HEK293 (cell line): Measurements from ENCODE around the gene DNASE1.

ENCODE experiments used
- CTCF ChIA-PET: fragments of 350-600 bp; formaldehyde crosslinking; extraction: SDS; loops from one replicate; lab custom pipeline; 2021; ENCODE audit warnings: antibody characterized with exemption; lab: Yijun Ruan, JAX
- POLR2A ChIA-PET: fragments of 300-600 bp; formaldehyde crosslinking; extraction: SDS; loops from one replicate; lab custom pipeline; 2020; ENCODE audit warnings: antibody characterized with exemption, inconsistent platforms; lab: Yijun Ruan, JAX
- H3K27ac ChIP-seq: fragments of 200-500 bp; sonication (Bioruptor generic); 2 replicates; pipeline ENCODE4 v1.5.1; 2014; ENCODE audit warnings: low read depth, low read length, control low read depth, inconsistent platforms; ENCODE audit errors: extremely low read depth
- H3K36me3 ChIP-seq, 2 experiments: fragments of 200-500 bp in 1 of 2; sonication (Bioruptor generic) in 1 of 2; 1 replicate in 1 of 2; 2 replicates in 1 of 2; pipeline ENCODE4 v1.5.1; 2014 to 2017; ENCODE audit warnings: inconsistent platforms in 2 of 2, low read length in 2 of 2; ENCODE audit not compliant: control insufficient read depth in 2 of 2, insufficient read depth in 1 of 2
- H3K4me1 ChIP-seq: fragments of 200-500 bp; sonication (Bioruptor generic); 2 replicates; pipeline ENCODE4 v1.5.1; 2014; ENCODE audit warnings: mild to moderate bottlenecking, low read length, inconsistent platforms; ENCODE audit not compliant: control insufficient read depth, insufficient read depth
- H3K4me3 ChIP-seq: 2 replicates; pipeline ENCODE4 v1.5.1; 2011; ENCODE audit warnings: low read depth, mild to moderate bottlenecking, control low read depth, low read length, moderate library complexity
- H3K9me3 ChIP-seq: fragments of 200-500 bp; sonication (Bioruptor generic); 2 replicates; pipeline ENCODE4 v1.5.1; 2014; ENCODE audit warnings: low read depth, low read length, inconsistent platforms; ENCODE audit not compliant: control insufficient read depth, insufficient read depth
- KLF1 ChIP-seq: fragments of 450-650 bp; formaldehyde crosslinking; IDR thresholded peaks from 2 replicates; pipeline ENCODE4 v1.5.1; 2016; ENCODE audit warnings: missing biosample characterization, missing genetic modification characterization
- KLF9 ChIP-seq: fragments of 450-650 bp; formaldehyde crosslinking; IDR thresholded peaks from 2 replicates; pipeline ENCODE4 v1.5.1; 2016; ENCODE audit warnings: missing biosample characterization, missing genetic modification characterization, low read depth
- SP3 ChIP-seq: fragments of 450-650 bp; formaldehyde crosslinking; IDR thresholded peaks from 2 replicates; pipeline ENCODE4 v1.5.1; 2016; ENCODE audit warnings: missing biosample characterization, missing genetic modification characterization
- TRIM28 ChIP-seq: IDR thresholded peaks from 2 replicates; pipeline ENCODE4 v1.6.1; 2011; ENCODE audit warnings: low read length, control low read depth, borderline replicate concordance
- ZBTB17 ChIP-seq: fragments of 450-650 bp; formaldehyde crosslinking; IDR thresholded peaks from 2 replicates; pipeline ENCODE4 v1.5.1; 2016; ENCODE audit warnings: missing biosample characterization, missing genetic modification characterization
- ZNF121 ChIP-seq: fragments of 450-650 bp; formaldehyde crosslinking; IDR thresholded peaks from 2 replicates; pipeline ENCODE4 v1.5.1; 2016; ENCODE audit warnings: missing biosample characterization, missing genetic modification characterization
- ZNF18 ChIP-seq: fragments of 450-650 bp; formaldehyde crosslinking; IDR thresholded peaks from 2 replicates; pipeline ENCODE4 v1.5.1; 2016; ENCODE audit warnings: missing biosample characterization, missing genetic modification characterization
- ZNF274 ChIP-seq, 2 experiments: fragments of 200-500 bp in 1 of 2; fragments of 450-650 bp in 1 of 2; sonication (Bioruptor generic) in 1 of 2; formaldehyde crosslinking in 1 of 2; IDR thresholded peaks; 2 replicates each; pipeline versions ENCODE4 v1.5.1 to v1.6.1; 2014 to 2016; ENCODE audit warnings: borderline replicate concordance in 1 of 2, inconsistent platforms in 1 of 2, low read length in 1 of 2, missing biosample characterization in 1 of 2, missing genetic modification characterization in 1 of 2
- ZNF354C ChIP-seq: fragments of 450-650 bp; formaldehyde crosslinking; IDR thresholded peaks from 2 replicates; pipeline ENCODE4 v1.5.1; 2016; ENCODE audit warnings: missing biosample characterization, missing genetic modification characterization, low read depth, borderline replicate concordance
- ZNF391 ChIP-seq: fragments of 450-650 bp; formaldehyde crosslinking; IDR thresholded peaks from 2 replicates; pipeline ENCODE4 v1.5.1; 2016; ENCODE audit warnings: low read depth, missing biosample characterization, missing genetic modification characterization, borderline replicate concordance
- ZNF433 ChIP-seq: fragments of 450-650 bp; formaldehyde crosslinking; IDR thresholded peaks from 2 replicates; pipeline ENCODE4 v1.5.1; 2016; ENCODE audit warnings: missing biosample characterization, missing genetic modification characterization, low read depth
- ZNF555 ChIP-seq: fragments of 450-650 bp; formaldehyde crosslinking; conservative IDR thresholded peaks from 2 replicates; pipeline ENCODE4 v1.5.1; 2017; ENCODE audit warnings: missing biosample characterization, mild to moderate bottlenecking, missing genetic modification characterization, inconsistent platforms
- ZNF658 ChIP-seq: fragments of 450-650 bp; formaldehyde crosslinking; IDR thresholded peaks from 2 replicates; pipeline ENCODE4; 2016; ENCODE audit warnings: missing biosample characterization, missing genetic modification characterization
- ZNF692 ChIP-seq: fragments of 450-650 bp; formaldehyde crosslinking; IDR thresholded peaks from 2 replicates; pipeline ENCODE4 v1.5.1; 2016; ENCODE audit warnings: missing biosample characterization, missing genetic modification characterization
- ZNF707 ChIP-seq: fragments of 450-650 bp; formaldehyde crosslinking; IDR thresholded peaks from 2 replicates; pipeline ENCODE4 v1.5.1; 2016; ENCODE audit warnings: missing biosample characterization, missing genetic modification characterization
- ZNF76 ChIP-seq: fragments of 450-650 bp; formaldehyde crosslinking; IDR thresholded peaks from 2 replicates; pipeline ENCODE4; 2016; ENCODE audit warnings: low read depth, missing biosample characterization, missing genetic modification characterization, borderline replicate concordance

The DNASE1 gene

DNA sequence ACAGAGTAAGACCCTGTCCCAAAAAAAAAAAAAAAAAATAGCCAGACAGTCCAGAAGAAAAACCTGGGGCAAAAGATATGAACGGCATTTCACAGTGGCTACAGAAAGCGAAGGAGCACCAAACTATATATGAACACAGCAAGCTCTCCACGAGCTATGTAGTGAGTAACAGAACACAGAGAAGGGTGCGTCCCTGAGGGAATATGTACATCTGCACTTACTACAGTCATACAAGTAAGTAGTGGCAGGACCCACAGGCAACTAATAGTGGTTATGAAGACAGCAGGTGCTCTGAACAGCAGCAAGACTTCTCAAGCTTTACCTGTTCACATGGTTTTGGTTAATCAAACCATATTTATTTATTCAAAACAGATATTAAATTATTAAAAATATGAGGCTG lies 47.0 kb downstream of the DNASE1 start (continued):
- TF ChIP-seq ZNF692 = no peak
- no peak for TF ChIP-seq KLF1 (tag by site-specific recombination)
- no peak for TF ChIP-seq ZNF658
- no peak for TF ChIP-seq ZNF18 (tag by site-specific recombination)

DNA sequence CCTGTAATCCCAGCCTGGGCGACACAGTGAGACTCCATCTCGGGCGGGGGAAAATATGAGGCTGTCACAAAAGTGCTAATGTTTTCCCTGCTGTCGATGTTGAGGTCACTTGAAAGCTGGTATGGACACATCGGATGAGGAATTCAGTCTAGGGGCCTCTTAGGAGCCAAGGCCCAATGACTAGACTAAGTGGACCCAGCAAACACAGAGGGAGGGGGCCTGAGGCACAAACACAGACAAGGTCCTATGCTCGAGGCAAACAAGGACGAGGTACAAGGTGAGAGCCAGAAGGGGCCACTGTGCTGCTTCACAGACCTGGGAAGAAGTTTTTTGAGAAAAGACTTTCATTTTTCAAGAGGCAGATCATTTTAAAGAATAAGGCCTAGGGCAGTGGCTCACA lies 47.6 kb downstream of the DNASE1 start:
- TF ChIP-seq ZNF707 (tag by site-specific recombination) = no peak
- no peak for TF ChIP-seq TRIM28
- no peak for TF ChIP-seq SP3
- TF ChIP-seq ZNF391 (tag by site-specific recombination) = no peak
- Histone ChIP-seq H3K4me1 (no peaks in the 10 kb centered on the region), H3K9me3 (no peaks in the 10 kb centered on the region), H3K4me3 (no peak overlapping the region), H3K27ac (no peak overlapping the region), H3K36me3 (peaks cover 9 to 10% of the 10 kb centered on the region in 2 experiments; a peak in 2 of 3 replicates)
- CTCF ChIA-PET = interaction anchor here (0.7 to 3.3 kb wide), 2 partner anchors 11 to 237 kb away, joined by 3 to 27 read pairs; no protein-coding TSS in a partner anchor
- POLR2A ChIA-PET = no interaction called here

DNA sequence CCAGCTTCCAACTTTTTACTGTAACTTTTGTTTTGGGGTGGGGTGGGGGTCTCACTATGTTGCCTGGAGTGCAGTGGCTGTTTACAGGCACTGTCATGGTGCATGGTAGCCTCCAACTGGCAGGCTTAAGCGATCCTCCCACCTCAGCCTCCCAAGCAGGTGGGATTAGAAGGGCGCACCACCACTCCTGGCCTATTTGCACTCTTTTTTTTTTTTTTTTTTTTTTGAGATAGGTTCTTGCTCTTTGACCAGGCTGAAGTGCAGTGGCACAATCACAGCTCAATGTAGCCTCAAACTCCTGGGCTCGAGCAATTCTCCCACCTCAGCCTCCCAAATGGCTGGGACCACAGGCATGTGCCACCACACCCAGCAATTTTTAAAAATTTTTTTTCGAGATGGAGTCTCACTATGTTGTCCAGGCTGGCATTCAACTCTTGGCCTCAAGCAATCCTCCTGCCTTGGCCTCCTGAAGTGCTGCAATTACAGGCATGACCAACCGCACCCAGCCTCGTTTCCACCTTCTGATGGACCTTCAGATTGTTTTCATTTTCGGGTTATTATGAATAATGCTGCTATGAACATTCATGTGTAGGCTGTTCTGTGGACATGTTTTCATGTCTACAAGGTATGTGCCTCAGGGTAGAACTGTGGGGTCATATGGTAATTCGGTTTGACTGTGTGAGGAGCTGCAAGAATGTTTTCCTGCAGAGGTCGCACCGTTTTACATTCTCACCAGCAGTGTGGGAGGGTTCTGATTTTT lies 51.9 kb downstream of the DNASE1 start:
- no peak overlapping the region for H3K27ac ChIP-seq
- no peak overlapping the region for H3K4me3 ChIP-seq
- CTCF ChIA-PET = interaction anchor here (0.6 kb wide), 1 partner anchor 466 kb away, joined by 3 read pairs; no protein-coding TSS in a partner anchor
- TF ChIP-seq ZNF274 (IDR thresholded peaks at IDR 0.05; ENCODE audit: low read length) (no peak), ZNF274 (tag by site-specific recombination; IDR thresholded peaks at IDR 0.05; ENCODE audit: borderline replicate concordance) (no peak), ZBTB17 (tag by site-specific recombination) (0 out of 2 replicates have a peak, but pooled peaks have one; percentile 18), ZNF76 (tag by site-specific recombination) (no peak), ZNF354C (tag by site-specific recombination) (no peak), ZNF555 (no peak), ZNF121 (tag by site-specific recombination) (peak; percentile 83), KLF9 (tag by site-specific recombination) (no peak), ZNF433 (tag by site-specific recombination) (no peak)
- H3K4me1 ChIP-seq = no peaks in the 10 kb centered on the region
- POLR2A ChIA-PET = interaction anchor here (0.7 kb wide), 1 partner anchor 392 kb away, joined by 5 read pairs; no protein-coding TSS in a partner anchor
- peaks cover 9 to 25% of the 10 kb centered on the region in 2 experiments; a peak in 2 of 3 replicates for H3K36me3 ChIP-seq
- H3K9me3 ChIP-seq = no peaks in the 10 kb centered on the region
